Measurements from ENCODE around the gene C16orf54.

C16orf54 gene

GRCh38 chr16:29779474-29779873 lies 33.7 kb upstream of the C16orf54 start:
- no peak for TF ChIP-seq TAF1 (IDR thresholded peaks at IDR 0.05; ENCODE audit: low read depth)
- peak; percentile 94 for TF ChIP-seq TEAD4 (IDR thresholded peaks at IDR 0.05)
- TF ChIP-seq NFIC (IDR thresholded peaks at IDR 0.05): peak; percentile 59
- TF ChIP-seq MAX (IDR thresholded peaks at IDR 0.05): peak; percentile 34; the same call in 1 of the 2 replicates

- no peak for TF ChIP-seq TEAD4 (IDR thresholded peaks at IDR 0.05)
- TF ChIP-seq USF1 (IDR thresholded peaks at IDR 0.05): no peak
- no peak for TF ChIP-seq TAF1 (IDR thresholded peaks at IDR 0.05; ENCODE audit: low read depth)
- no peak for TF ChIP-seq TCF12 (IDR thresholded peaks at IDR 0.05; ENCODE audit: low read depth)
- no peak for TF ChIP-seq CEBPB (IDR thresholded peaks at IDR 0.05)
- no peak for TF ChIP-seq ZBTB7A (IDR thresholded peaks at IDR 0.05; ENCODE audit: low read depth)
- TF ChIP-seq FOXM1 (IDR thresholded peaks at IDR 0.05; ENCODE audit: borderline replicate concordance, low read depth): no peak
- no peak for TF ChIP-seq EP300 (IDR thresholded peaks at IDR 0.05; ENCODE audit: borderline replicate concordance)
- TF ChIP-seq CREB1 (IDR thresholded peaks at IDR 0.05; ENCODE audit: low read depth): no peak
- no peak for TF ChIP-seq REST (IDR thresholded peaks at IDR 0.05; ENCODE audit: low read depth)
- TF ChIP-seq YY1 (IDR thresholded peaks at IDR 0.05; ENCODE audit: low read depth): no peak
- no peak for TF ChIP-seq NFIC (IDR thresholded peaks at IDR 0.05)
Measured at GRCh38 chr16:29777576-29778350, 32.0 kb upstream of the C16orf54 start, which contains the start of gene ZG16. Gene ZG16 (plus strand): TSS chr16:29778256. CDS start chr16:29779267, 1,011 bp downstream.

GRCh38 chr16:29775742-29776408 lies 30.1 kb upstream of the C16orf54 start:
- TF ChIP-seq CEBPB (IDR thresholded peaks at IDR 0.05) (no peak), EP300 (IDR thresholded peaks at IDR 0.05; ENCODE audit: borderline replicate concordance) (no peak), TEAD4 (IDR thresholded peaks at IDR 0.05) (no peak), CREB1 (IDR thresholded peaks at IDR 0.05; ENCODE audit: low read depth) (no peak), RAD21 (IDR thresholded peaks at IDR 0.05; ENCODE audit: low read depth) (no peak), REST (IDR thresholded peaks at IDR 0.05; ENCODE audit: low read depth) (no peak), USF1 (IDR thresholded peaks at IDR 0.05) (no peak), FOXM1 (IDR thresholded peaks at IDR 0.05; ENCODE audit: borderline replicate concordance, low read depth) (no peak), NFIC (IDR thresholded peaks at IDR 0.05) (no peak), TAF1 (IDR thresholded peaks at IDR 0.05; ENCODE audit: low read depth) (no peak), YY1 (IDR thresholded peaks at IDR 0.05; ENCODE audit: low read depth) (no peak), EGR1 (IDR thresholded peaks at IDR 0.05) (no peak), MAX (IDR thresholded peaks at IDR 0.05) (no peak), TCF12 (IDR thresholded peaks at IDR 0.05; ENCODE audit: low read depth) (no peak), ZBTB7A (IDR thresholded peaks at IDR 0.05; ENCODE audit: low read depth) (no peak)

GRCh38 chr16:29774730-29775129 lies 28.9 kb upstream of the C16orf54 start:
- no peak for TF ChIP-seq TCF12 (IDR thresholded peaks at IDR 0.05; ENCODE audit: low read depth)
- no peak for TF ChIP-seq EP300 (IDR thresholded peaks at IDR 0.05; ENCODE audit: borderline replicate concordance)
- TF ChIP-seq YY1 (IDR thresholded peaks at IDR 0.05; ENCODE audit: low read depth): no peak
- no peak for TF ChIP-seq TEAD4 (IDR thresholded peaks at IDR 0.05)
- TF ChIP-seq ZBTB7A (IDR thresholded peaks at IDR 0.05; ENCODE audit: low read depth): no peak
- no peak for TF ChIP-seq MAX (IDR thresholded peaks at IDR 0.05)
- TF ChIP-seq RAD21 (IDR thresholded peaks at IDR 0.05; ENCODE audit: low read depth): no peak
- no peak for TF ChIP-seq USF1 (IDR thresholded peaks at IDR 0.05)
- no peak for TF ChIP-seq CREB1 (IDR thresholded peaks at IDR 0.05; ENCODE audit: low read depth)
- TF ChIP-seq TAF1 (IDR thresholded peaks at IDR 0.05; ENCODE audit: low read depth): no peak
- TF ChIP-seq FOXM1 (IDR thresholded peaks at IDR 0.05; ENCODE audit: borderline replicate concordance, low read depth): no peak
- no peak for TF ChIP-seq REST (IDR thresholded peaks at IDR 0.05; ENCODE audit: low read depth)
- TF ChIP-seq NFIC (IDR thresholded peaks at IDR 0.05): no peak

Data from Ishikawa (cell line).